Posterior cingulate gyrus (tissue), 11 donors: Measurements from ENCODE around the gene BCAS4.
"Not testable (repeated sequence)": the region's sequence is repeated elsewhere in the genome, so short reads cannot be mapped to it uniquely, and the experiment has no call there.

Experiments used
- DNase-seq, 10 donors: peaks; one replicate each; pipeline versions ENCODE4 v3.0.0 to v3.0.0-alpha.2; 2020 to 2021; ENCODE audit warnings: mixed read lengths in 3 of 10
- intact Hi-C: fragments of 100-400 bp; cut with DNase I; formaldehyde crosslinking; loops from one replicate; pipeline ENCODE4 v1.15.1; 2023

BCAS4 gene

DNA sequence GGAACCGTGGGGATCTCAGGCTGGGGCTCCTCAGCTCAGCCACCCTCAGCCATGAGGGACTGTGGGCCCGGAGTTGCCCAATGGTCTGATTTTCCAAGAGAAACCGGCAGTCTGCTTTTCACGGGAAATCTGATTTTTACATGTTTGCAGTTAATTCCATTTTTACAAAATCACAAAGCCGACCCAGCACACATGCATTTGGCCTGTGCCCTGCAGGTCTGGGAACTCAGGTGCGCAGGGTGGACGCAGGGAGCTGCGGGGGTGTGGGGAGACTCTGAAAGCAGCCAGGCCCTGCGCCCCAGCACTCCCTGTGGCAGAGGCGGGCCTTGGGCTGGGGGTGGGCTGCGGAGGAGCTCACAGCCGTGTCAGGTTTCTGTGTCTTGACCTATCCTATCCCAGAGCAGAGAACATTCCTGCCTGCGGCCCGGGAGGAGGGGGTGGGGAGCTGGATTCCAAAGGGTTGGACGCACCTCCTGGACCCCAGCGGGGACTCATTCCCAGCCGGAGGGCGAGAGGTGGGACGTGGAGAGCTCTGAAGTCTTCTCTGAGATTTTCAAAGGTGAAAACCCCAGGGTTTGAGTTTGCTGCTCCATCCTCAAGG is 75.8 kb downstream of the BCAS4 start:
- peak in 1 of 10 donors; percentile 70 for DNase-seq
- intact Hi-C loops: no loop called here

DNA sequence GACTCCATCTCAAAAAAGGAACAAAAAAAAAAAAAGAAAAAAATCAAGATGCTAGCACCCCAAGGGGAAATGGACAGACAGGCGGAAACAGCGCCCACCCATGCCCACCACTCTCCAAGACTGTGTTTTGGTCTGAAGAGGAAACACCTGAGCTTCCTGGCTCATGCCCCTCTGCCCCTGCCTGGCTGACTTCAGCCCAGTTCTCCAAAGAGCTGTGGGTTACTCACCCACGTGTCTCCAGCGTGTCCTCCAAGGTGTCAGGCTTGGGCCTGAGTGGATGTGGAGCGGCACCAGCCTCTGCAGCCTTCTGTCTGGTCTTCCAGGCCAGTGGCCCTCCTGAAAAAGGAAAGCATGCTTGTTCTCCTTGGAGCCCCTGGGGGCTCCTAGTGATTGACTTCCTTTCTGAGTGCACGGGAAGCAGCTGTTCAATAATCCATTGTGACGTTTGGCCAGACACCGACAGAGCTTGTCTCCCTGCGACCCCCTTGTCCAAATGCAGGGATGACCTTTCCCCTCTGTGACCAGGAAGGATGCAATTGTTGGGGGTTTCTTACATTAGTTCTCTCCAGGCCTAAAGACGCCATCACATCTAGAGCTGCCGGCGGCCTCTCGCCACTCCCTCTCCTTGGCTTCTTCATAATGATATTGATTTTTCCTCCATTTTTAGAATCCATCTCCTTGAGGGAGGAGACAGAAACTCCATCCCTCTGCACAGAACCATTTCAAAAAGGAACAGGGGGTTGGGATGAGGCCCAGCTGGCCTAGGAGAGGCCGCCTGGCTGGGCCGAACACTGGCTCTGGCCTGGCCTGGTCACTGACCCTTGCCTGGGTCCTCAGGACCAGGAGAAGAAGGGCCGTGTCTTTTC is 77.9 kb downstream of the BCAS4 start:
- intact Hi-C loops: no loop called here
- DNase-seq: peak in 1 of 10 donors; percentile 52

DNA sequence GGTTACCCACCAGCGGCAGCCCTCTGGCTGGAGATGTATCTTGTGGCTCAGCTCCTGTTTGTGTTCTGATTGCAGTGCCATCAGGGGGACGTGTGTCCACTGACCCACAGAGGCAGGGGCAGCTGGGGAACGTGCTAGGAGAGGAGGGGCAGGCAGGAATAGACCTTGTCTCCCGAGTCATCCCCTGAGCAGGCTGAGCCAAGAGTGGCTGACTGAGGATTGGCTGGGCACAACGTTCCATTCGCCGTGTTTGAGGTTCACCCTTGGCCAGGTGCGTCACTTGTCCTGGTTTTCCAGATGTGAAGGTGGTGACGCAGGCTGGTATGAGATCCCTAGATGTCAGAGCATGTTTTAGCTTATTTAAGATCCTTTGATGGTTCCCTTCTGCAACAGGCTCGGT is 78.7 kb downstream of the BCAS4 start:
- peak in 1 of 10 donors; percentile 43 for DNase-seq
- intact Hi-C loops: no loop called here

DNA sequence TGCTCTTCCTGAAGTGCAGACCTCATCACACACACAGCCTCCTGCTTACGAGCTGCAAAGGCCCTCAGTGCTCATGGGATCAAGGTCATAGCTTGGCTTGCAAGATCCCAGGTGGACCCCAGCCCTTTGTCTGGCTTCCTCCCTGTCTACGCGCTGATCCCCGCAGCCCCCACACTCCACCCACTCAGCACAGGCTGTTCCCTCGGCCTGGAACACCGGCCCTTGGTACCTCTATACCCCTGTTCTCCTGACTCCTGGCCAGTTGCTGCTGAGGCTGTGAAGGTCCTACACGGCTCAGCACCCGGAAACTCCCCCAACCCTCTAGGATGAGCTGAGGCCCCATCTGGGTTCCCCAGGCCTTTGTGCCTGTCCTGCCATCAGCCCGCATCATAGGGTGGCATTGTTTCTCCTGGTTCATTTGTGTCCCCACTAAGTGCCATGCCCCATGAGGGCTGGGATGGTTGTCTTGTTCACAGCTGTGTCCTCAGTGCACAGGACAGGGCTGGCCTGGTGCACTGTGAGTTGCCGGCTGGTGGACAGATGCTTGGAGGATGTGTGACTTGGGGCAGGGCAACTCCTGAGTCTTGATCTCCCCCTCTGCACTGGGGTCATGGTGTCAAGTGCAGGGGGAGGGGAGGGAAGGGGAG is 79.4 kb downstream of the BCAS4 start:
- DNase-seq: peak in 1 of 10 donors; percentile 55
- intact Hi-C loops: no loop called here

DNA sequence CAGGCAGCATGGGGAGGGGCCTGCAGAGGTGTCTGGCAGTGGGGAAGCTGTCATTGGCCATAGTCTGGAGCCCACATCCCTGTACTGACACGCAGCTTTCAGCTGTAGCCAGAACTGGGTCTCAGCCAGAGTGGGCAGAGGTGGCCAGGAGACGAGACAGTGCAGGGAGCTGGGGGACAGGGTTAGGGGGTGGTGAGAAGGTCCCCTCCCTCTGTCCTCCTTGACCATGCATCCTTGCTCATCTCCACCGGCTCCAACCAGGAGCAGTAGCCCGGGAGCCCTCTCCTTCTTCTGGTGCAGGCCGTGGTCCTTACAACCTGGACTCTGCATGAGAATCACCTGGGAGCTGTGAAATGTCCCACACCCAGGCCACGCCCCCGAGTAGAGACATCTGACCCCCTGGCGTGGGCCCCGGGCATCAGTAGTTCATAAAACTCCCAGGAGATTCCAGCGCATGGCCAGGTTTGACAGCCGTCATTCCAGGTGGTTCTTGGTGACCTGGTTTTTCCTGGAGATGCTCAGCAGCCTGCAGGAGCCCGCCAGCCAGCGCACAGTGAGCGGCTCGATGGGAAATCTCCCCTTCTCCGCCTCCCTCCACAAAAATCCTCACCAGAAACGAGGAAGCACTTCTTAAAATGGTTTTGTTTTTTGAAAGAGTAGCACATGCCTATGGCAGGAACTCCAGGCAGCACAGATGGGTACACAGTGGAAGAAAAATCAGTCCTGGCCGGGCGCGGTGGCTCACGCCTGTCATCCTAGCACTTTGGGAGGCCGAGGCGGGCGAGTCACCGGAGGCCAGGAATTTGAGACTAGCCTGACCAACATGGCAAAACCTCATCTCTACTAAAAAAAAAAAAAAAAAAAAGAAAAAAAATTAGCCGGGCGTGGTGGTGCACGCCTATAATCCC is 80.2 kb downstream of the BCAS4 start:
- peak in 1 of 10 donors; percentile 55 for DNase-seq
- intact Hi-C loops: no loop called here

DNA sequence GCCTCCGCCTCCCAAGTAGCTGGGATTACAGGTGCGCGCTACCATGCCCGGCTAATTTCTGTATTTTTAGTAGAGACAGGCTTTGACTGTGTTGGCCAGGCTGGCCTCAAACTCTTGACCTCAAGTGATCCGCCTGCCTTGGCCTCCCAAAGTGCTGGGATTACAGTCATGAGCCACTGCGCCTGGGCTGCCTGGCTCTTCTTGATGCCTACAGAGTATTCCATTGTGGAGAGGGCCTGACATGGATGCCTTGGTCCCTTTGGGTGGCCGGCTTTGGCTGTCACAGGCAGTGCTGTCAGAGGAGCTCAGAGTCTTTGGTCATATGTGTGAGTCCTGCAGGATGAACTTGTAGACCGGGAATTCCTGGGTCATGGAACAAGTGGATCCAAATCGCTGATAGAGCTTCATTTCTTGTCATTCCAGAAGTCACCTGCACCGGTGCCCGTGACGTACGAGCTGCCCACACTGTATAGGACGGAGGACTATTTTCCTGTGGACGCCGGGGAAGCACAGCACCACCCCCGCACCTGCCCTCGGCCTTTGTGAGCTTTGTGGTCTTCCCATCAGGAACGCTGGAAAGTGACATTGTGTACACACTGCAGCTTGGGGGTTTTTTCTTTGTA is 81.3 kb downstream of the BCAS4 start:
- intact Hi-C loops: no loop called here
- DNase-seq: peak in 1 of 10 donors; percentile 74

DNA sequence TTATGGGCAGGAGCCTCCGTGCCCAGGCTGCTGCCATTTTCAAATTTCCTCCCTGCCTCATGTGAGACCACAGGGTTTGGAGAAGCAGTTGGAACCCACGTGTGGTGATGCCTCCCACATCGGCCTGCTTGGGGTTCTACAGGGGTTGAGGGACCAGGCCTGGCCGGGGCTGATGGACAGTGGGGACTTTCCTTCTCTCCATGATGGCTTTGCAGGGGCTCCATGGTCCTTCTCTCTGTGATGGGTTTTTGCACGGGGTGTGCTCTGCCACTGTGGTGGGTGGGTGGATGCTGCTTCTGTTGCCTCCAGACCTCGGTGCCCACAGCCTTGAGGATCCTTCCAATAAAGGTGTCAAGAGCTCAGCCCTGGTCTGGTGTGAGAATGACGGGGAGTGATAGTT is 82.0 kb downstream of the BCAS4 start:
- intact Hi-C loops: no loop called here

DNA sequence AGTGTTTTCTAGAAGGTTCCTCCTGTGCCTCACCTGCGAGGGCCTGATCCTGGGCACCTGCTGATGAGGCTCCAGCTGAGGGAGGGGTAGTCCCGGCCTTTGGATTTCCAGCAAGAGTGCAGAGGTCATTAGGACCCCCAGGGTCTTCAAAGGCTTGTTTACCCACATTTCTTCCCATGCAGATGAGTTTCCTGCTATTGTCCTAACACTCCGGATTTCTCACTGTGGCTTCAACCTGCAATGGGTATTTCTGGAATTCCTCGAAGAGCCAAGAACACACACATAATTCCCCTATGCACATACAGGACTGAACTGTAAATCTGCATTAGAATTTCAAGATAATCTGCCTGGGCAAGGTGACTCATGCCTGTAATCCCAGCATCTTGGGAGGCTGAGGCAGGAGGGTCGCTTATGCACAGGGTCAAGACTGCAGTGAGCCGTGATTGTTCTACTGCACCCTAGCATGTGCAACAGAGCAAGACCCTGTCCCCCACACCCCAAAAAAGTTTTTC is 82.4 kb downstream of the BCAS4 start:
- DNase-seq: peak in 1 of 10 donors; percentile 31
- intact Hi-C loops: no loop called here

More for the DNA sequence above, 82.0 kb downstream of the BCAS4 start:
- peak in 1 of 10 donors; percentile 49 for DNase-seq

DNA sequence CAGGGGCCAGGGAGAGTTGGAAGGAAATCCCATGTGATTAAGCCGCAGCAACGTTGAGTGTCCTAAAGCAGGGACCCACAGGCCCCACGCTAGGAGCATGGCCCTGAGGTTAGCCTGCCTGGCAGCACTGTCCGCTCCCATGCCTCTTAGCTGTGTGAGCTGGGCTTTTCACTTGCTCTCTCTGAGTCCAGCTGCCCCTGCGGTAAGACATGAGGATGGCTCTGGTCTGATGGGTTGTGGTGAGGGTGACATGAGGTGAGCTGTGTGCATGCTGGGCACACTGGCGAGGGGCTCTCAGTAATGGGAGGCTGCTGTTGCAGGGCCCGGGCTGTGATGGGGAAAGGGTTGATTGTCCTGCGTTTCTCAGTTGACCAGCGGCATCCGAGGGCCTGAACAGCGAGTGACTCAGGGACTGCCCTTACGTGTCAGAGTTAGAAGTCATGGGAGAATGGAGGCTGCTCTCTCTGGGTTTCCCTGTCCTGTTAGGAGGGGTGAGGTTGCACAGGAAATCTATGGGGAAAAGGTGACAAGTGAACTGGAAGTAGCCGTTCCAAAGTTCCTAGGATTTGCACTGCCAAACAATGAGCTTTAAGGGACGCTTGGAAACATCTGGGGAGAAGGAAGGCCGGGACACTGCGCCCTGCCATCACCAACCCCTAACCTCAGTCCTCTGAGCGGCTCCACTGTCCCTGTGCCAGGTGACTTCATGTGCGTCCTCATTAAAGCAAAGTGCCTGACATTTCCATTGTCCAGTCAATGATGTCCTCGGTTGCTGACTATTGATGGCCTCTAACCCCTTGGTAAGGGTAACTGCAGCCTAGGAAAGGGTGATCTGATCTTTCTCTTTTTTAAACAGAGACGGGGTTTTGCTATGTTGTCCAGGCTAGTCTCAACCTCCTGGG is 85.0 kb downstream of the BCAS4 start:
- intact Hi-C loops: no loop called here
- DNase-seq: peak in 1 of 10 donors; percentile 62

DNA sequence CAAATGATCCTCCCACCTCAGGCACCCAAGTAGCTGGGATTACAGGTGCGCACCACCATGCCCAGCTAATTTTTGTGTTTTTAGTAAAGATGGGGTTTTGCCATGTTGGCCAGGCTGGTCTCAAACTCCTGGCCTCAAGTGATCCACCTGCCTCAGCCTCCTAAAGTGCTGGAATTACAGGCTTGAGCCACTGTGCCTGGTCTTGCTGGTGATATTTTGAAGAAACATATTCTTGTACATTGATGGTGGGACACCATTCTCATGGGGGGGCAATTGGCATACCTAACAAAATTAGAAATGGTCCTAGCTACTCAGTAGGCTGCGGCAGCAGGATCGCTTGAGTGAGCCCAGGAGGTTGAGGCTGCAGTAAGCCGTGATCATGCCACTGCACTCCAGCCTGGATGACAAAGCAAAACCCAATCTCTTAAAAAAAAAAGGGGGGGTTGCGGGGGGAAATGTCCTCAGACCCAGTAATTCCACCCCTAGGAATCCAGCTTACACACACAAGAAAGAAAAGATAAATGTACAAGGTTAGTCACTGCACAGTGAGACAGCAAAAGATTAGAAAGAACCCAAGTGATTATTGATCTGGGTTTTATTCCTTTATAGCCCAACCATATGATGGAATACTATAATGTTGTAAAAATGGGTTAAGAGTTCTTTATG is 87.0 kb downstream of the BCAS4 start:
- peak in 1 of 10 donors; percentile 33 for DNase-seq
- intact Hi-C loops: not testable (repeated sequence)

DNA sequence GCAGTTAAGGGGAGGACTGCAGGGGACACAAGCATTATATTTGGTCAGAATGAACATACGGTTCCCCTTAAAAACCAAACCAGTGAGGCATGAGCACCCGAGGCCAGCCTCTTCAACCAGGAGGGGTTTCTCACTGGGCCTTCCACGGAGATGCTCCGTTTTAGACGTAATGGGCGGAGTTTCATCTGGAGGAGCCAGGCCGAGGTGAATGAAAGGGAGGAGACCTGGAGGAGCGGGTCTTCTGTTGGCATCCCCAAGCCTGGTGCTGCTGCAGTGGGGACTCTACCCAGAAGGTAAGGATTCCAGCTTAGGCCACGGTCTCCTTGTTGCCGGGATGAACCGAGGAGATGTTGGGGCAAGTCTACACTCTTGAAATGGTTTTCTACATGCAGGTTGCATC is 89.0 kb downstream of the BCAS4 start:
- DNase-seq: peak in 1 of 10 donors; percentile 65
- intact Hi-C loops: no loop called here

DNA sequence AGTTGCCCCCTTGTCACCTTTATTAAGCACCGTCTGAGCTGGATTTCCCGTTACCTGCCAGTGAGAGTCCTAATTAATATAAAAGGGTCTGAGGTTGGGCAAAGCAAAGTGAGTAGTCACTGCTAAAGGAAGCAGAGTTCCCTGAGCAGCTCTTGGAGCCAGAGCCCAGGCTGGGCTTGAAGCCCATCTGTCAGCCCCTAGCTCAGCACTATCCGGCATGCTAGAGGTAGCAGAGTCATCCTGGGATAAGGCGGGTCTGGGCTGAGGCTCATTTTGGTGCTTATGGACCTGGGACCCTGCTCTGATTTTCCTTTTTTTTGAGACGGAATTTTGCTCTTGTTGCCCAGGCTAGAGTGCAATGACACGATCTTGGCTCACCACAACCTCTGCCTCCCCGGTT is 90.2 kb downstream of the BCAS4 start:
- intact Hi-C loops: no loop called here
- peak in 1 of 10 donors; percentile 42 for DNase-seq

DNA sequence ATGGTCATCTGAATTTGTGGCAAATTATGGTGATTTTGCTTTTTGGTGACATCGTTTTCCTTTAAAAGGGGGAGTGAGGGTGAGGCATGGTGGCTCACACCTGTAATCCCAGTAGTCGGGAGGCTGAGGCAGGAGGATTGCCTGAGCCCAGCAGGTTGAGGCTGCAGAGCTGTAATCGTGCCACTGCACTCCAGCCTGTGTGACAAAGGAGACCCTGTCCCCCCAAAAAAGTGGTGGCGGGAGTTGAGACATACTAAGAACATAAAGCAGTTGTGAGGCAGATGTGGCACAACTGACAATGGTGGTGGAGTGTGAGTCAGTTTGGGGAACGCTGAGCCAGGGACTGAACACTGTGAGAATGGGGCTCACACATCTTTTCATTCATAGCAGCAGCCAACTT is 90.9 kb downstream of the BCAS4 start:
- intact Hi-C loops: no loop called here
- DNase-seq: peak in 1 of 10 donors; percentile 37

DNA sequence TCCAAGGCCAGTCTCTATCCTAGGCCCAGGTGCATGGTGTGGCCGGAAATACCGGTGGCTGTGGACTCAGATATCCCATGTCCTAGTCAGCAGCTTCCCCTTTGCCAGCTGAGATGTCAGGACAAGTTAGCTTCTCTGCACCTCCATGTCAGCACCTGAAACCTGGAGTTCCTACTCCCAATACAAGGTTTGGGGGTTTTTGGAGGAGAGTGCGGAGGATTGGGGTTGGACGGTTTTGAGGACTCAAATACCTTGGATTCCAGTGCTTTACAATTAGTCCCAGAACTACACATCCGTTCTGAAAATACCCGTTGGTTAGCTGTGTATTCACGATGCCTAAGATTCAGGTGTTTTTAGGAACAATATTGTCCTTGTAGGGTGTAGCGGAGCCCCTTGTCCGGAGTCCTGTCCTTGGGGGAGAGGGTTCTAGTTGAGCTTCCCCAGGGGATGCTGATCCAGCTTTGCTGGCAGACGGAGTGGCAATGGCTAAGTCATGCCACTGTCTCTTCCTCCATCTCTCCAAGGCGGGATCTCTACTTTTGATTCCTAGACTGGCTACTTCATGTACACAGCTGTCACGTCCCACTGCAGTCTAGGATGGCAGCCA is 91.4 kb downstream of the BCAS4 start:
- intact Hi-C loops: no loop called here
- DNase-seq: peak in 1 of 10 donors; percentile 24

DNA sequence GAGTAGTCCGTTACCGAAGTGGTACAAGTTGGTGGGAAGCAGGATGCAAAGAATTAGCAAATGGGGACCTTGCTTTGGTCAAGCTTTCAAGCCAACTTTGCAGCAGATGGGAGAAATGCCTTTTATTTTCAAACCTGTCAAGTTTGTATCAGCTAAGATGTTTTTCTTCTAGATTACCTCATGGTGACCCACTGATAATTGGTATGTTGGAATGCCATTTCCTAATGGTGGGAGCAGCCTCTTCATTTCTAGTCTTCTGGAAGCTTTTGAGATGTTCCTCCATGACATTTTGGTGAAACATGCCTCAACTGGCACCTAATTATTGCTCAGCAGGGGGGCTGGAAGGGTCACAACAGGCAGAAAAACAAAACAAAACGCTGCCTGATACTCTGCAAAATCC is 92.7 kb downstream of the BCAS4 start:
- no peak for DNase-seq
- intact Hi-C loops: no loop called here

DNA sequence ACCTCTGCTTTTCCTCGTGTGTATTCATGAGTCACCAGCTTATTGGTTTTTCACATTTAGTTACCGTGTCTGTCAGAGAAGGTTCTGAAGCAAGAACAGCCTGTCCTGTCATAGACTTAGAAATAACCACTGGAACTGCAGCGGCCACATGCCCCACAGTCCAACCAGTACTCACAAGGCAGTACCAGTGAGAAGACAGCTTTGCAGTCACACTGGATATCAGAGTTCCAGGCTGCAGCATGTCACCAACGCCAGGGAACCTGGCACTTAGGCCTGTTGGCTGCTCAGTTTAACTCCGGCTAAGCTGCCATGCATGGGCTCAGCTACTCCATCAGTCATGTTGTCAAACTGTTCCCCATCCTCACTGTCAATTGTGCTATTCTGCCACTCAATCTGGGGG is 96.3 kb downstream of the BCAS4 start:
- DNase-seq: peak in 2 of 10 donors; percentile 20 to 76
- intact Hi-C loops: no loop called here

DNA sequence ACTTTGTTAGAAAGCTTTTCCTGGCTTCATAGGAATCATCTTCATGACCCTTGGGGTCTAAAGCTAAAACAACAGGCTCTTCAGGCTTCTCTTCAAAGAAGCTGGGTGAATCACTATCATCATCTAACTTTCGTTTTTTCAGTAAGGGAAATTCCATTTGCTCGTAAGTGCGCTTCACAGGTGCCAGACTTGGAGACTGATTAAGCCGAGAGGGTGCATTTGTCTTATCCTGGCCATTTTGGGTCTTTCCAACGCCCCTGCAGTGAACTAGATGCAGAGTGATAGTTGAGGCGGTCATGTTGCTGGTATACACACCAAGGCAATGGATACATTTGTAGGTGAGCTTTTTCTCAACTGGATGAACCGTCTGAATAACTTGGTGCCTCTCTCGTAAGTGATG is 97.5 kb downstream of the BCAS4 start:
- intact Hi-C loops: no loop called here
- peak in 1 of 10 donors; percentile 8 for DNase-seq

DNA sequence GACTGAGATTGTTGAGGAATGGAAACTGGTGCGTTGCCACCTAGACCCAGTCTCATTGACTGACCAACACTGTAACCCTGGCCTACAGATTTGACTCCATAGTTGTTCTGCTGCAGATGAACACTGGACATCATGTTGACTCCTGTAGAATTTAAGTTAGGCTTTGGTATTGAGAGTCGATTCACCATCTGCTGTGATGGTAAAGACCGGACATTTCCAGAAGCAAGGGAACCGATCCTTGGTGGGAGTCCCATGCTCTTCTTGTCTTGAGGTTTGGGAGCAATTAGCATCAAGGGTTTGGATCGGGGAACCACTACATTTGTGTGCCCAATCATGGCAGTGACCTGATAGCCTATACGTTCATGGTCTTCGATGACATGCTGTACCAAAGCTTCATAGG is 98.8 kb downstream of the BCAS4 start:
- peak in 1 of 10 donors; percentile 59 for DNase-seq

More for the DNA sequence above, 98.8 kb downstream of the BCAS4 start:
- intact Hi-C loops: no loop called here
